Vagina (tissue), 2 donors: ENCODE measurements around the gene BTD.

ENCODE experiments used
- POLR2A ChIP-seq, 2 donors: fragments of 450-650 bp; IDR thresholded peaks; one replicate each; pipeline ENCODE4 v1.6.1; 2017; ENCODE audit warnings: antibody characterized with exemption in 2 of 2, mild to moderate bottlenecking in 2 of 2, moderate library complexity in 2 of 2
- TF ChIP-seq, protein P1 (sequence below), 3 experiments: fragments of 450-650 bp in 2 of 3; fragments of 200-600 bp in 1 of 3; sonication (generic) in 1 of 3; IDR thresholded peaks; one replicate each; pipeline ENCODE4 v1.5.1; 2017 to 2019; ENCODE audit warnings: antibody characterized with exemption in 3 of 3, mild to moderate bottlenecking in 2 of 3, moderate library complexity in 2 of 3

DNA sequence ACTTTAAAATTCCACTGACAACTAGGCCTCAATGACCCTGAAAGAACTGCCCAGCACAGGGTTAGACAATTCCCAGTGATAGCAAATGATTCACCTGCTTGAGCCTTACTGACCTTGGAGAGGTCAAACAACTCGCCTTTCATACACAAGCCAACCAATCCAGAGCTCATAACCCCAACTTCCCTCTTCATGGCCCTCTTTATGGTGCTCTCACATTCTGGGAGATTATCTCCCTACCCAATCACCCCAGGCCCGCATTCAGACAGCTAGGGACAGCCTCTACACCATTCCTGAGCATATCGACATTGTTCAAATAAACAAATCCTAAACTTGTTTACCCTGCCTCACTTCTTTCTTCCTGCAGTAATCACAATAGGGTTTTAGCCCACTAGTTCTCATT, 47.8 kb upstream of the BTD start:
- TF ChIP-seq, protein P1, sequence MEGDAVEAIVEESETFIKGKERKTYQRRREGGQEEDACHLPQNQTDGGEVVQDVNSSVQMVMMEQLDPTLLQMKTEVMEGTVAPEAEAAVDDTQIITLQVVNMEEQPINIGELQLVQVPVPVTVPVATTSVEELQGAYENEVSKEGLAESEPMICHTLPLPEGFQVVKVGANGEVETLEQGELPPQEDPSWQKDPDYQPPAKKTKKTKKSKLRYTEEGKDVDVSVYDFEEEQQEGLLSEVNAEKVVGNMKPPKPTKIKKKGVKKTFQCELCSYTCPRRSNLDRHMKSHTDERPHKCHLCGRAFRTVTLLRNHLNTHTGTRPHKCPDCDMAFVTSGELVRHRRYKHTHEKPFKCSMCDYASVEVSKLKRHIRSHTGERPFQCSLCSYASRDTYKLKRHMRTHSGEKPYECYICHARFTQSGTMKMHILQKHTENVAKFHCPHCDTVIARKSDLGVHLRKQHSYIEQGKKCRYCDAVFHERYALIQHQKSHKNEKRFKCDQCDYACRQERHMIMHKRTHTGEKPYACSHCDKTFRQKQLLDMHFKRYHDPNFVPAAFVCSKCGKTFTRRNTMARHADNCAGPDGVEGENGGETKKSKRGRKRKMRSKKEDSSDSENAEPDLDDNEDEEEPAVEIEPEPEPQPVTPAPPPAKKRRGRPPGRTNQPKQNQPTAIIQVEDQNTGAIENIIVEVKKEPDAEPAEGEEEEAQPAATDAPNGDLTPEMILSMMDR (IDR thresholded peaks at IDR 0.05) = no peak
- no peak for TF ChIP-seq POLR2A (IDR thresholded peaks at IDR 0.05)
